CD4-positive, alpha-beta T cell (primary cell): ENCODE measurements around the gene ABCB6. TPM values are rescaled to one million over a fixed set of nuclear protein-coding genes. Genes with fewer than 3 reads are reported as not detected.

Source experiments
- ATAC-seq: fragments of 200-7000 bp; cut with Tn5 transposase; one replicate; pipeline ENCODE4 v1.10.0; 2022; ENCODE audit warnings: mild to moderate bottlenecking; ENCODE audit not compliant: poor library complexity
- CTCF ChIA-PET: fragments of 350-600 bp; sonication (Branson Sonifier 250); formaldehyde crosslinking; loops from one replicate; lab custom pipeline; 2021; ENCODE audit warnings: antibody characterized with exemption, inconsistent platforms; lab: Charles Lee
- POLR2A ChIA-PET: fragments of 350-600 bp; sonication (Branson Sonifier 250); formaldehyde crosslinking; loops from one replicate; lab custom pipeline; 2021; ENCODE audit warnings: antibody characterized with exemption, inconsistent platforms; lab: Charles Lee
- DNase-seq, 14 experiments: peaks; one replicate each; pipeline ENCODE4 v3.0.0-alpha.2; 2013 to 2020; ENCODE audit warnings: mixed read lengths in 2 of 14
- H3K27ac ChIP-seq, 2 donors: one replicate each; pipeline versions ENCODE4 v1.5.1 to v1.7.0; 2013; ENCODE audit warnings: low read length in 2 of 2, low read depth in 1 of 2, mild to moderate bottlenecking in 1 of 2
- H3K27me3 ChIP-seq, 2 experiments: 1 replicate in 1 of 2; 2 replicates in 1 of 2; pipeline versions ENCODE4 v1.6.1 to v1.7.0; 2013; ENCODE audit warnings: low read length in 2 of 2, control low read depth in 1 of 2, mild to moderate bottlenecking in 1 of 2, moderate library complexity in 1 of 2; ENCODE audit not compliant: insufficient read depth in 2 of 2, control insufficient read depth in 1 of 2
- H3K36me3 ChIP-seq: one replicate; pipeline ENCODE4 v1.6.1; 2013; ENCODE audit warnings: low read length, control low read depth; ENCODE audit not compliant: insufficient read depth
- H3K4me1 ChIP-seq: one replicate; pipeline ENCODE4 v1.6.1; 2013; ENCODE audit warnings: low read length, control low read depth; ENCODE audit not compliant: insufficient read depth
- H3K4me3 ChIP-seq: one replicate; pipeline ENCODE4 v1.5.1; 2013; ENCODE audit warnings: mild to moderate bottlenecking, low read length, moderate library complexity
- H3K9me3 ChIP-seq, 2 experiments: 1 replicate in 1 of 2; 2 replicates in 1 of 2; pipeline versions ENCODE4 v1.6.1 to v1.7.0; 2013; ENCODE audit warnings: low read length in 2 of 2, mild to moderate bottlenecking in 2 of 2, control low read depth in 1 of 2, moderate library complexity in 1 of 2; ENCODE audit not compliant: control insufficient read depth in 1 of 2, insufficient read depth in 1 of 2
- H3K27ac Mint-ChIP-seq: one replicate; pipeline ENCODE4 v1.8.0; 2020; ENCODE audit warnings: mixed read lengths
- H3K27me3 Mint-ChIP-seq: one replicate; pipeline ENCODE4 v1.8.0; 2021; ENCODE audit warnings: mixed read lengths
- H3K36me3 Mint-ChIP-seq: one replicate; pipeline ENCODE4 v1.8.0; 2021; ENCODE audit warnings: low read depth, mixed read lengths
- H3K4me1 Mint-ChIP-seq: one replicate; pipeline ENCODE4 v1.8.0; 2021; ENCODE audit warnings: low read depth, mixed read lengths
- H3K4me3 Mint-ChIP-seq: one replicate; pipeline ENCODE4 v1.8.0; 2020; ENCODE audit warnings: mild to moderate bottlenecking, mixed read lengths
- H3K9me3 Mint-ChIP-seq: one replicate; pipeline ENCODE4 v1.8.0; 2020; ENCODE audit warnings: mixed read lengths
- CTCF ChIP-seq: fragments of 200-600 bp; IDR thresholded peaks from one replicate; pipeline ENCODE4 v1.8.0; 2022; ENCODE audit warnings: antibody characterized with exemption, mild to moderate bottlenecking
- intact Hi-C, 2 experiments: fragments of 100-400 bp; cut with DNase I in 1 of 2; cut with micrococcal nuclease in 1 of 2; formaldehyde crosslinking; loops; one replicate each; pipeline versions ENCODE4 v1.15.1 to v1.9.0; 2023 to 2025; cut with DNase I, micrococcal nuclease
- total RNA-seq, 174 experiments: library from RNA in 2 of 174; stranded (reverse) in 2 of 174; gene quantifications; one replicate each; pipeline ENCODE4 v1.2.3 and lab custom pipeline; 2021 to 2026

The ABCB6 gene
- total RNA-seq, 2 experiments from 2014 or later, result 2.6 to 3.1 TPM

- DNase-seq, result peak in 1 of 14 experiments; percentile 20
- Histone ChIP-seq H3K27ac (peak overlapping the region in 1 of 2 donors; percentile 5), H3K4me3 (peak overlapping the region; percentile 15), H3K36me3 (peaks cover 21% of the 10 kb centered on the region), H3K4me1 (peaks cover 50% of the 10 kb centered on the region), H3K27me3 (no peaks in the 10 kb centered on the region), H3K9me3 (no peaks in the 10 kb centered on the region)
- Mint-ChIP-seq H3K9me3 (no peaks in the 10 kb centered on the region), H3K4me3 (peak overlapping the region; percentile 62), H3K27me3 (no peaks in the 10 kb centered on the region), H3K4me1 (peaks cover 46% of the 10 kb centered on the region), H3K36me3 (peaks cover 30% of the 10 kb centered on the region), H3K27ac (peak overlapping the region; percentile 91)
- intact Hi-C loops, result loop anchor here (1.0 to 5.0 kb wide), 5 partner anchors 34 to 154 kb away; partner anchors contain the start of genes NHEJ1 (in 2 of the 2) and CNPPD1 (in 1 of the 2)
- no peak for TF ChIP-seq CTCF
- CTCF ChIA-PET, result interaction anchor here (0.6 to 2.9 kb wide), 17 partner anchors 10 to 822 kb away, joined by 3 to 32 read pairs (median 6); partner anchors contain the start of genes CNPPD1, NHEJ1 and TUBA4A
- POLR2A ChIA-PET, result interaction anchor here (0.5 to 1.9 kb wide), 14 partner anchors 10 to 518 kb away, joined by 3 to 39 read pairs (median 4); partner anchors contain the start of genes ANKZF1, ATG9A, CNPPD1 and DNAJB2
- ATAC-seq, result no peak
These were observed 7.8 kb downstream of the ABCB6 start for GRCh38 chr2:219210886-219211362.

- no peak for TF ChIP-seq CTCF
- Histone ChIP-seq H3K9me3 (no peaks in the 10 kb centered on the region), H3K4me1 (peaks cover 53% of the 10 kb centered on the region), H3K4me3 (no peak overlapping the region), H3K27me3 (no peaks in the 10 kb centered on the region), H3K27ac (peak overlapping the region in 1 of 2 donors; percentile 28), H3K36me3 (peaks cover 21% of the 10 kb centered on the region)
- Mint-ChIP-seq H3K9me3 (no peaks in the 10 kb centered on the region), H3K27me3 (no peaks in the 10 kb centered on the region), H3K27ac (peak overlapping the region; percentile 93), H3K36me3 (peaks cover 30% of the 10 kb centered on the region), H3K4me3 (peak overlapping the region; percentile 30), H3K4me1 (peaks cover 47% of the 10 kb centered on the region)
- ChIA-PET CTCF (no interaction called here), POLR2A (interaction anchor here (4.8 kb wide), 1 partner anchor 35 kb away, joined by 139 read pairs; the partner anchor contains the start of genes CNPPD1 and RETREG2)
- ATAC-seq, result no peak
- peak in 1 of 14 experiments; percentile 20 for DNase-seq
- intact Hi-C loops, result loop anchor here in 1 of 2 experiments (5.0 kb wide), 1 partner anchor 153 kb away; no protein-coding TSS in a partner anchor
These were observed 8.4 kb downstream of the ABCB6 start for GRCh38 chr2:219210196-219210885.

- peak overlapping the region; percentile 90 for H3K4me3 Mint-ChIP-seq
- intact Hi-C loops, result loop anchor here in 1 of 2 experiments (5.0 to 10.0 kb wide), 3 partner anchors 152 to 335 kb away; partner anchors contain the start of genes CHPF, DNPEP and TMEM198
- peaks cover 53% of the 10 kb centered on the region for H3K4me1 ChIP-seq
- no peaks in the 10 kb centered on the region for H3K9me3 ChIP-seq
- ATAC-seq, result no peak
- H3K36me3 Mint-ChIP-seq, result peaks cover 26% of the 10 kb centered on the region
- peaks cover 21% of the 10 kb centered on the region for H3K36me3 ChIP-seq
- TF ChIP-seq CTCF, result no peak
- H3K4me3 ChIP-seq, result no peak overlapping the region
- POLR2A ChIA-PET, result interaction anchor here (0.7 to 4.8 kb wide), 4 partner anchors 34 to 50 kb away, joined by 3 to 139 read pairs (median 6); partner anchors contain the start of genes CNPPD1, GLB1L, RETREG2 and STK16
- peak in 2 of 14 experiments; percentile 9 to 11 for DNase-seq
- H3K27ac ChIP-seq, result peak overlapping the region in 1 of 2 donors; percentile 28
- peaks cover 47% of the 10 kb centered on the region for H3K4me1 Mint-ChIP-seq
- H3K9me3 Mint-ChIP-seq, result no peaks in the 10 kb centered on the region
- CTCF ChIA-PET, result interaction anchor here (1.3 to 4.2 kb wide), 2 partner anchors 50 to 85 kb away, joined by 6 to 32 read pairs; partner anchors contain the start of gene NHEJ1
- H3K27ac Mint-ChIP-seq, result peak overlapping the region; percentile 93
- H3K27me3 Mint-ChIP-seq, result no peaks in the 10 kb centered on the region
- H3K27me3 ChIP-seq, result no peaks in the 10 kb centered on the region
These were observed 9.2 kb downstream of the ABCB6 start for GRCh38 chr2:219209236-219210195.
